K562 (cell line): Measurements from ENCODE around the gene CTBP2. TPM values are rescaled to one million over a fixed set of nuclear protein-coding genes. Genes with fewer than 3 reads are reported as not detected.

ENCODE experiments used
- ATAC-seq: fragments of 200-7000 bp; cut with Tn5 transposase; 3 replicates; pipeline ENCODE4 v1.9.1; 2020; ENCODE audit warnings: moderate library complexity
- BruUV-seq: library from RNA; stranded (reverse); fragments of 400-500 nt; replicated peaks from 2 replicates; lab custom pipeline; 2021; lab: Mats Ljungman, UMichigan
- CTCF ChIA-PET: fragments of 300-600 bp; formaldehyde crosslinking; extraction: SDS; loops from one replicate; lab custom pipeline; 2021; ENCODE audit warnings: low intra/inter-chr PET ratio; lab: Yijun Ruan, JAX
- POLR2A ChIA-PET: fragments of 300-600, 350-650 bp; sonication (Branson Sonifier 250); formaldehyde crosslinking; extraction: SDS; loops from one replicate; lab custom pipeline; 2021; ENCODE audit warnings: antibody characterized with exemption, inconsistent platforms; lab: Yijun Ruan, JAX
- DNase-seq, 4 experiments: peaks; one replicate each; pipeline versions ENCODE4 v3.0.0 to v3.0.0-alpha.2; 2011 to 2018; ENCODE audit warnings: low spot score in 3 of 4, mixed read lengths in 3 of 4; ENCODE audit errors: extremely low read depth in 1 of 4
- FAIRE-seq: peaks from 2 replicates; lab custom pipeline; 2011; peaks lifted over from hg19 to GRCh38; lab: Jason Lieb, UNC
- H2AFZ ChIP-seq: 2 replicates; pipeline ENCODE4 v1.6.0; 2011; ENCODE audit warnings: low read depth, low read length, control low read depth, inconsistent platforms
- H3K27ac ChIP-seq: fragments of 200-600 bp; 3 replicates; pipeline ENCODE4 v1.8.0; 2011; ENCODE audit warnings: low read depth, mild to moderate bottlenecking, control low read depth, inconsistent platforms, low read length, moderate library complexity, mixed read lengths; ENCODE audit errors: extremely low read depth
- H3K27me3 ChIP-seq, 2 experiments: fragments of 300-600 bp in 1 of 2; 2 replicates in 1 of 2; 3 replicates in 1 of 2; pipeline versions ENCODE4 v1.6.0 to v1.8.0; 2011; ENCODE audit warnings: inconsistent platforms in 2 of 2, low read length in 2 of 2, mild to moderate bottlenecking in 1 of 2, mixed read lengths in 1 of 2, moderate library complexity in 1 of 2; ENCODE audit not compliant: control insufficient read depth in 2 of 2, insufficient read depth in 2 of 2
- H3K36me3 ChIP-seq: fragments of 300-600 bp; 3 replicates; pipeline ENCODE4 v1.8.0; 2011; ENCODE audit warnings: mild to moderate bottlenecking, low read length, inconsistent platforms; ENCODE audit not compliant: control insufficient read depth, insufficient read depth
- H3K4me1 ChIP-seq, 2 experiments: fragments of 200-600 bp in 1 of 2; replicated peaks in 1 of 2; 2 replicates in 1 of 2; 3 replicates in 1 of 2; pipeline versions ENCODE4 v1.5.1 to v1.8.0; 2011; ENCODE audit warnings: inconsistent platforms in 2 of 2, low read length in 2 of 2, mild to moderate bottlenecking in 1 of 2, mixed read lengths in 1 of 2, moderate library complexity in 1 of 2; ENCODE audit not compliant: control insufficient read depth in 2 of 2, insufficient read depth in 2 of 2
- H3K4me2 ChIP-seq: 2 replicates; pipeline ENCODE4 v1.6.1; 2011; ENCODE audit warnings: low read length, control low read depth, inconsistent platforms, mixed read lengths; ENCODE audit not compliant: insufficient read depth
- H3K4me3 ChIP-seq: fragments of 200-600 bp; sonication (generic), shearing (Covaris generic); 2 replicates; pipeline ENCODE4 v1.5.1; 2016; ENCODE audit warnings: control low read depth, inconsistent platforms
- H3K79me2 ChIP-seq: fragments of 200-600 bp; 3 replicates; pipeline ENCODE4 v1.8.0; 2011; ENCODE audit warnings: low read length, inconsistent platforms; ENCODE audit not compliant: control insufficient read depth, insufficient read depth
- H3K9ac ChIP-seq, 2 experiments: 2 replicates each; pipeline versions ENCODE4 v1.6.0 to v1.6.1; 2011; ENCODE audit warnings: low read depth in 2 of 2, low read length in 2 of 2, control low read depth in 1 of 2, inconsistent platforms in 1 of 2, mild to moderate bottlenecking in 1 of 2, mixed read lengths in 1 of 2; ENCODE audit not compliant: insufficient read depth in 1 of 2
- H3K9me1 ChIP-seq: one replicate; pipeline ENCODE4 v1.6.0; 2011; ENCODE audit warnings: inconsistent platforms, mild to moderate bottlenecking, low read length, moderate library complexity; ENCODE audit not compliant: control insufficient read depth, insufficient read depth
- H3K9me3 ChIP-seq: replicated peaks from 2 replicates; pipeline ENCODE4 v1.5.1; 2011; ENCODE audit warnings: low read depth, low read length, inconsistent platforms; ENCODE audit not compliant: control insufficient read depth, insufficient read depth
- H4K20me1 ChIP-seq: replicated peaks from 2 replicates; pipeline ENCODE4 v1.6.1; 2011; ENCODE audit warnings: low read length, inconsistent platforms, mixed read lengths; ENCODE audit not compliant: control insufficient read depth, insufficient read depth
- FUS ChIP-seq: fragments of 200-400 bp; formaldehyde crosslinking; optimal IDR thresholded peaks from 2 replicates; pipeline ENCODE3; 2017; ENCODE audit warnings: low read depth, low read length
- GATAD2B ChIP-seq: fragments of 450-650 bp; IDR thresholded peaks from 2 replicates; pipeline ENCODE4 v1.6.1; 2017; ENCODE audit warnings: mild to moderate bottlenecking, borderline replicate concordance
- HINFP ChIP-seq: fragments of 450-650 bp; conservative IDR thresholded peaks from 2 replicates; pipeline ENCODE4 v1.6.1; 2016; ENCODE audit warnings: missing genetic modification characterization, low read depth, mild to moderate bottlenecking, control low read depth, missing compliant biosample characterization
- NCOA2 ChIP-seq, 2 experiments: fragments of 450-650 bp; IDR thresholded peaks; 2 replicates each; pipeline ENCODE4 v1.6.1; 2018; ENCODE audit warnings: mild to moderate bottlenecking in 2 of 2, moderate library complexity in 1 of 2; ENCODE audit not compliant: partially characterized antibody in 2 of 2
- NFATC3 ChIP-seq: fragments of 450-650 bp; IDR thresholded peaks from 2 replicates; pipeline ENCODE4 v1.6.1; 2017; ENCODE audit warnings: mild to moderate bottlenecking
- NR2C2 ChIP-seq, 2 experiments: fragments of 200-800 bp in 1 of 2; sonication (Bioruptor generic) in 1 of 2; sonication (generic) in 1 of 2; formaldehyde crosslinking in 1 of 2; IDR thresholded peaks; 2 replicates each; pipeline versions ENCODE4 v1.6.1 to v1.8.0; 2016 to 2022; ENCODE audit warnings: mild to moderate bottlenecking in 1 of 2, missing compliant biosample characterization in 1 of 2, missing genetic modification characterization in 1 of 2, missing genetic modification reagents in 1 of 2
- SP2 ChIP-seq: IDR thresholded peaks from 2 replicates; pipeline ENCODE4 v1.6.1; 2011; ENCODE audit warnings: mild to moderate bottlenecking, low read depth, low read length, moderate library complexity; ENCODE audit not compliant: poor library complexity, severe bottlenecking; ENCODE audit errors: extremely low read depth
- TSC22D4 ChIP-seq: fragments of 450-650 bp; IDR thresholded peaks from 2 replicates; pipeline ENCODE4 v1.6.1; 2016; ENCODE audit warnings: missing genetic modification characterization, missing biosample characterization, control low read depth
- ZBTB33 ChIP-seq: sonication (generic); formaldehyde crosslinking; IDR thresholded peaks from 2 replicates; pipeline ENCODE4 v1.8.1; 2023; ENCODE audit warnings: mild to moderate bottlenecking, missing genetic modification reagents
- ZNF174 ChIP-seq: fragments of 250-450 bp; sonication (Bioruptor Pico); IDR thresholded peaks from 2 replicates; pipeline ENCODE4 v1.4.0; 2020; ENCODE audit warnings: mild to moderate bottlenecking
- WGBS: fragments of 100-300 bp; shearing (Covaris generic); methylation state at CpG from one replicate; pipeline ENCODE4 v1.1.6; 2016; ENCODE audit warnings: low coverage, mixed read lengths; ENCODE audit not compliant: insufficient coverage; ENCODE audit errors: missing lambda C conversion rate; 5-methylcytosine and 5-hydroxymethylcytosine counted together
- in situ Hi-C: fragments of 300-500 bp; cut with MboI; formaldehyde crosslinking; loops from 4 replicates; pipeline ENCODE4 v1.15.0; 2018; ENCODE audit warnings: inconsistent platforms, mixed read lengths
- intact Hi-C: fragments of 100-400 bp; cut with micrococcal nuclease; formaldehyde crosslinking; loops from 2 replicates; pipeline ENCODE4 v1.14.2; 2022
- polyA plus RNA-seq, 8 experiments: library from polyadenylated mRNA; depleted of rRNA in 4 of 8; stranded (reverse) in 5 of 8; unstranded in 3 of 8; fragments of >200 nt; fragmentation: Nextera tagmentation in 2 of 8; fragmentation: Illumina TruSeq in 1 of 8; extraction: Ambion mirVana in 2 of 8; extraction: Trizol in 1 of 8; gene quantifications; 2 replicates each; pipeline versions ENCODE4 v1.2.1 to v1.2.3, GENCODE V29; 2011 to 2014; ENCODE audit warnings: inconsistent platforms in 1 of 8, missing spikeins in 1 of 8
- total RNA-seq, 7 experiments: library from RNA; depleted of rRNA in 6 of 7; stranded (reverse); fragments of >200 nt in 6 of 7; fragmentation: Illumina TruSeq in 2 of 7; extraction: Trizol in 2 of 7; gene quantifications; 2 replicates each; pipeline versions ENCODE4 v1.2.1 to v1.2.3, GENCODE V29; 2011 to 2021; ENCODE audit warnings: low replicate concordance in 1 of 7

CTBP2 gene
- total and polyA plus RNA-seq, 9 of the 15 experiments (the other 6 are each of a cell fraction or from before 2014, with no cell fraction given) = 1.3 to 8.8 (median 5.1) TPM

GRCh38 chr10:125017547-125018298, 142.6 kb downstream of the CTBP2 start:
- H3K4me1 ChIP-seq = no peaks in the 10 kb centered on the region
- H2AFZ ChIP-seq = no peak overlapping the region
- no peaks in the 10 kb centered on the region for H4K20me1 ChIP-seq
- no peak overlapping the region for H3K4me3 ChIP-seq
- no TSS peak for BruUV-seq
- H3K27ac ChIP-seq = no peak overlapping the region
- intact Hi-C loops (no loop called here), in situ Hi-C loops (no loop called here)
- H3K79me2 ChIP-seq = no peaks in the 10 kb centered on the region
- POLR2A ChIA-PET = no interaction called here
- H3K9me3 ChIP-seq = no peaks in the 10 kb centered on the region
- no peaks in the 10 kb centered on the region for H3K36me3 ChIP-seq
- TF ChIP-seq SP2 (no peak), NCOA2 (IDR thresholded peaks at IDR 0.05; ENCODE audit: partially characterized antibody in 2 of 2) (no peak), HINFP (tag) (no peak), ZNF174 (CRISPR knock-in tag) (no peak), NR2C2 (CRISPR knock-in tag; IDR thresholded peaks at IDR 0.05) (no peak), NR2C2 (tag; IDR thresholded peaks at IDR 0.05) (no peak), NFATC3 (no peak), ZBTB33 (CRISPR knock-in tag) (no peak), TSC22D4 (tag) (no peak), GATAD2B (no peak), FUS (no peak)
- ATAC-seq (no peak), FAIRE-seq (no peak), DNase-seq (no peak)
- no peak overlapping the region for H3K4me2 ChIP-seq
- no peaks in the 10 kb centered on the region for H3K27me3 ChIP-seq
- CTCF ChIA-PET = no interaction called here
- WGBS = no CpG with 5 or more reads among the region's 12 CpGs
- H3K9ac ChIP-seq = no peak overlapping the region
- H3K9me1 ChIP-seq = no peaks in the 10 kb centered on the region
